Kidney epithelial cell (primary cell): ENCODE results near the gene ZDHHC8. TPM values are rescaled to one million over a fixed set of nuclear protein-coding genes. Genes with fewer than 3 reads are reported as not detected.

Experiments used
- DNase-seq: peaks from one replicate; pipeline ENCODE4 v3.0.0-alpha.2; 2010; ENCODE audit warnings: low read depth
- H3K27me3 ChIP-seq: 2 replicates; pipeline ENCODE4 v1.6.0; 2011; ENCODE audit warnings: low read length; ENCODE audit not compliant: control insufficient read depth, insufficient read depth
- H3K36me3 ChIP-seq: 2 replicates; pipeline ENCODE4 v1.5.1; 2011; ENCODE audit warnings: low read length; ENCODE audit not compliant: control insufficient read depth, insufficient read depth
- H3K4me3 ChIP-seq: 2 replicates; pipeline ENCODE4 v1.5.1; 2011; ENCODE audit warnings: low read depth, mild to moderate bottlenecking, control low read depth, low read length
- total RNA-seq: library from RNA; depleted of rRNA; stranded (reverse); fragments of >200 nt; gene quantifications from 2 replicates; pipeline ENCODE4 v1.2.3, GENCODE V29; 2015
- TF ChIP-seq, protein P1 (sequence below): IDR thresholded peaks from 2 replicates; pipeline ENCODE4 v1.5.1; 2011; ENCODE audit warnings: mild to moderate bottlenecking, moderate library complexity, low read length, control low read depth, inconsistent platforms; ENCODE audit not compliant: insufficient read depth, poor library complexity, severe bottlenecking

ZDHHC8 gene
- total RNA-seq, 1 donor from 2014 or later = 26.9 TPM

DNA sequence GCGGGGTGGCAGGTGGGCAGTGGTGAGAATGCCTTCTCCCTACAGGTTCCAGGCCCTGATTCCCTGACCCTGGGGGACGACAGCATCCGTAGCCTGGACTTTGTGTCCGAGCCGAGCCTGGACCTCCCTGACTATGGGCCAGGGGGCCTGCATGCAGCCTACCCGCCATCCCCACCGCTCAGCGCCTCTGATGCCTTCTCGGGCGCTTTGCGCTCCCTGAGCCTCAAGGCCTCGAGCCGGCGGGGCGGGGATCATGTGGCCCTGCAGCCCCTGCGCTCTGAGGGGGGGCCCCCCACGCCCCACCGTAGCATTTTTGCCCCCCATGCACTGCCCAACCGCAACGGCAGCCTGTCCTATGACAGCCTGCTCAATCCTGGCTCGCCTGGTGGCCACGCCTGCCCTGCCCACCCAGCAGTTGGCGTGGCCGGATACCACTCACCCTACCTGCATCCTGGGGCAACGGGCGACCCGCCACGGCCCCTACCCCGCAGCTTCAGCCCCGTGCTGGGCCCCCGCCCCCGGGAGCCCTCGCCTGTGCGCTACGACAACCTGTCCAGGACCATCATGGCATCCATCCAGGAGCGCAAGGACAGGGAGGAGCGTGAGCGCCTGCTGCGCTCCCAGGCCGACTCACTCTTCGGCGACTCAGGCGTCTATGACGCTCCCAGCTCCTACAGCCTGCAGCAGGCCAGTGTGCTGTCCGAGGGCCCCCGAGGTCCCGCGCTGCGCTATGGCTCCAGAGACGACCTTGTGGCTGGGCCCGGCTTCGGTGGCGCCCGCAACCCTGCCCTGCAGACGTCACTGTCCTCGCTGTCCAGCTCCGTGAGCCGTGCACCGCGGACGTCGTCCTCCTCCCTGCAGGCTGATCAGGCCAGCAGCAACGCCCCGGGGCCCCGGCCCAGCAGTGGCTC, 11.4 kb downstream of the ZDHHC8 start:
- no peak overlapping the region for H3K4me3 ChIP-seq
- TF ChIP-seq, protein P1, sequence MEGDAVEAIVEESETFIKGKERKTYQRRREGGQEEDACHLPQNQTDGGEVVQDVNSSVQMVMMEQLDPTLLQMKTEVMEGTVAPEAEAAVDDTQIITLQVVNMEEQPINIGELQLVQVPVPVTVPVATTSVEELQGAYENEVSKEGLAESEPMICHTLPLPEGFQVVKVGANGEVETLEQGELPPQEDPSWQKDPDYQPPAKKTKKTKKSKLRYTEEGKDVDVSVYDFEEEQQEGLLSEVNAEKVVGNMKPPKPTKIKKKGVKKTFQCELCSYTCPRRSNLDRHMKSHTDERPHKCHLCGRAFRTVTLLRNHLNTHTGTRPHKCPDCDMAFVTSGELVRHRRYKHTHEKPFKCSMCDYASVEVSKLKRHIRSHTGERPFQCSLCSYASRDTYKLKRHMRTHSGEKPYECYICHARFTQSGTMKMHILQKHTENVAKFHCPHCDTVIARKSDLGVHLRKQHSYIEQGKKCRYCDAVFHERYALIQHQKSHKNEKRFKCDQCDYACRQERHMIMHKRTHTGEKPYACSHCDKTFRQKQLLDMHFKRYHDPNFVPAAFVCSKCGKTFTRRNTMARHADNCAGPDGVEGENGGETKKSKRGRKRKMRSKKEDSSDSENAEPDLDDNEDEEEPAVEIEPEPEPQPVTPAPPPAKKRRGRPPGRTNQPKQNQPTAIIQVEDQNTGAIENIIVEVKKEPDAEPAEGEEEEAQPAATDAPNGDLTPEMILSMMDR = no peak
- H3K27me3 ChIP-seq = no peaks in the 10 kb centered on the region
- DNase-seq = no peak
- no peaks in the 10 kb centered on the region for H3K36me3 ChIP-seq

DNA sequence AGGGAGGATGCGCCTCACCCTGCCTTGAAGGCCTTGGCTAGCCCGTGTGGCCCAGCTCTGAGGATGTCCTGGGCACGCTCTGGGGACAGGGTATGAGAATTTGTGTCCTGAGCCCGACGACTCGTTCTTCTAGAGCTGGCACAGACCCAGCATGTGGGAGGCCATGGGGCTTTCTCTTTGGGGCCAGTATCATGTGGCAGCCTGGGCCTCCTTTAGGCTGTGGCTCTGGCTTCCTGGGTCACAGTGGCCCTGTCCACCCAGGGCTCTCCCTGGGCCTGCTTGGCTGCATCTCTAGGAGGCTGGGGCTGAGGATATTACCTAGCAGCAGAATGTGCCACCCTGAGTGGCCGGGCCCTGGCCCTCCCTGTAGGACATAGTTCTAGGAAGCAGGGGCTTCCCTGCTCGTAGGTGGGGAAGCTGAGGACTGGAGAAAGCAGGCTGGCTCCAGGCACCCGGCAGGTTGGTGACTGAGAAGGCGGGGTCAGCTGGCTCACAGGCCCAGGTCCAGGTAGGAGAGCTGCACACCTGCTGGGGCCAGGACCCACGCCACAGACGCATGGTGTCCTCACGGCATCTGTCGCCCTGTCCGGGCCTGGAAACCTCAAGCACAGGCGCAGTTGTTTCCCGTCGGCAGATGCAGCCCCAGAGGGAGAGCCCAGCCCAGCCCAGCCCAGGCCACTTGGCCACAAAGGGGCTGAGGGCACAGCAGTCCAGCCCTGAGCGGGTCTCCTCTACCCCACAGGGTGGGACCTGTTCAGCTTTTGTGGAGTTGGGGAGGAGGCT, 12.5 kb downstream of the ZDHHC8 start:
- Histone ChIP-seq H3K27me3 (no peaks in the 10 kb centered on the region), H3K36me3 (no peaks in the 10 kb centered on the region), H3K4me3 (no peak overlapping the region)
- DNase-seq = no peak
- TF ChIP-seq, protein P1 = no peak

DNA sequence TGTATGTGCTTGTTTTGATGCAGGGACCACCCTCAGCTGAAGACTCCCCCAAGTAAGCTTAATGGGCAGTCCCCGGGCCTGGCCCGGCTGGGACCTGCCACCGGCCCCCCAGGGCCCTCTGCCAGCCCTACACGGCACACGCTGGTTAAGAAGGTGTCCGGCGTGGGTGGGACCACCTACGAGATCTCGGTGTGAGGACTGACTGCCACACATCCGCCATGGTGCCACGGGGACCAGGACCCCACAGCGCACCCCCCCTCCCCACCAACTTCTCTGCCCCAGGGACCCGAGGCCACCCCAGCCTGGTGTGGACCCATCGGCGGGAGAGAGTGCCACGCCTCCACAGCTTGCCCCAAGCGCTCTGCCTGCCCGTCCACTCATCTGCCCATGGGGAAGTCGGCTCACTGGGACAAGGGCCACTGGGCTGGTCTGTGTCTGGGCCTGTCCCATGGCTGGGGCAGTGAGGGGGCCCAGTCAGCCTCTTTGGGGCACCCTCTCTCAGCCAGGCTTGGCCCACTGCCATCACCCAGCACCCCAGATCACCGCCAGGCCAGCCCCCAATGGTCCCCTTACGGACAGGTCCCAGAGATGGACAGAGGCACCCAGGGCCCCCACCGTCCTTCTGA, 13.7 kb downstream of the ZDHHC8 start:
- DNase-seq = no peak
- no peaks in the 10 kb centered on the region for H3K27me3 ChIP-seq
- H3K4me3 ChIP-seq = no peak overlapping the region
- no peaks in the 10 kb centered on the region for H3K36me3 ChIP-seq
- TF ChIP-seq, protein P1 = no peak

DNA sequence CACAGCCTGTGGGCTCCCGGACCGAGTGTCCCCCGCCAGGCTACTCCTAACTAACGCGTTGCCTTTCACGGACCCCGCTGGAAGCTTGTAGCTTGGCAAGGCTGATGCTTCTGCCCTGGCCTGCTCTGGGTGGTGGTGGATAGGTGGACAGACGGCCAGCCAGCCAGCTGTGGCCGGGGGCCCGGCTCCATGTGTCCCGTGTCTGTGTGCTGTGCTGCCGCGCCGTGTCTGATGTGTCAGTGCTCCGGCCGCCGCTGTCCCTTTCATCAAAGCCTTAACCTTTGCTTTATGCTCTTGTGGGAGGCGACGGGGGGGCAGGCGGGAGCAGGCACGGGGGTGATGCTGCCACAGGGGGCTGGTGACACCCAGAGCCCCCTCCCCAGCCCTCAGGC, 14.2 kb downstream of the ZDHHC8 start:
- H3K27me3 ChIP-seq = no peaks in the 10 kb centered on the region
- no peak overlapping the region for H3K4me3 ChIP-seq
- no peak for DNase-seq
- TF ChIP-seq, protein P1 = no peak
- no peaks in the 10 kb centered on the region for H3K36me3 ChIP-seq

DNA sequence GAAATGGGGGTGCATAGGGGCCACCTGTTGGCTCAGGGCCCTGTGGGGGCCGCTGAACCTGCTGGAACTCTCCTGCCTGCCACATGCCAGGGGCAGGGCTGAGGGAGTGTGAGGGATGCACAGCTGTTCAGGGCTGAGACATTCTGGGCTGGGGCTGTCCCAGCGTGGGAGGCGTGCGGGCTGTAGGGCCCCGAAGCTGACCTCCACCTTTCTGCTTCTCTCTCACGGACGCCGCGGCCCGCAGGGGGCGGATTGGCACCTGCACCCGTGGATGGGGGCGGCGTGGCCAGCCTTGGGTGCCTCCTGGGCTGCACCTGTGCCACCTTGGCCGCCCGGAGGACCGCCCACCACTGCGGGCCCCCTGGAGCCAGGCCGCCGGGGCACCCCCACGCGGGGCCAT, 15.2 kb downstream of the ZDHHC8 start:
- H3K4me3 ChIP-seq = no peak overlapping the region
- TF ChIP-seq, protein P1 = no peak
- H3K27me3 ChIP-seq = no peaks in the 10 kb centered on the region
- no peaks in the 10 kb centered on the region for H3K36me3 ChIP-seq
- no peak for DNase-seq
